ENCODE data around the gene CDC42BPG.

Gene CDC42BPG

GRCh38 chr11:64864473-64865285 lies 20.2 kb upstream of the CDC42BPG start:
- DNase-seq, result no peak

DNA sequence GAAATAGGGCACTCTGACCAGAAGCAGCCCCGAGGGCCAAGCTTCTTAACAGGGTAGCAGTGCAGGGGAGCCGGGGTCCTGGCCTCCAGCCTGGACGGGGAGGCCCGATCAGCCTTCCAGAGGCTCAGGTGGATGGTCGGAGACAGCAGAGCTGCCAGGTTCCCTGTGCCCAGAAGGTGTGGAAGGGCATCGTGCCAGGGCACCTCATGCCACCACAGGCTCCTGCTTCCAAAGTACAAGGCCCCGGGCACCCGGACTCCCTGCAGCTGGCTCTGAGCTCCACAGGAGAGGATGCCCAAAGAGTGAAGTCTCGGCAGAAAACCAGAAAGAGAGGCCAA lies 19.7 kb upstream of the CDC42BPG start:
- no peak for DNase-seq

GRCh38 chr11:64863391-64864060 lies 19.1 kb upstream of the CDC42BPG start:
- DNase-seq, result no peak

GRCh38 chr11:64862987-64863390 lies 18.5 kb upstream of the CDC42BPG start:
- no peak for DNase-seq

DNA sequence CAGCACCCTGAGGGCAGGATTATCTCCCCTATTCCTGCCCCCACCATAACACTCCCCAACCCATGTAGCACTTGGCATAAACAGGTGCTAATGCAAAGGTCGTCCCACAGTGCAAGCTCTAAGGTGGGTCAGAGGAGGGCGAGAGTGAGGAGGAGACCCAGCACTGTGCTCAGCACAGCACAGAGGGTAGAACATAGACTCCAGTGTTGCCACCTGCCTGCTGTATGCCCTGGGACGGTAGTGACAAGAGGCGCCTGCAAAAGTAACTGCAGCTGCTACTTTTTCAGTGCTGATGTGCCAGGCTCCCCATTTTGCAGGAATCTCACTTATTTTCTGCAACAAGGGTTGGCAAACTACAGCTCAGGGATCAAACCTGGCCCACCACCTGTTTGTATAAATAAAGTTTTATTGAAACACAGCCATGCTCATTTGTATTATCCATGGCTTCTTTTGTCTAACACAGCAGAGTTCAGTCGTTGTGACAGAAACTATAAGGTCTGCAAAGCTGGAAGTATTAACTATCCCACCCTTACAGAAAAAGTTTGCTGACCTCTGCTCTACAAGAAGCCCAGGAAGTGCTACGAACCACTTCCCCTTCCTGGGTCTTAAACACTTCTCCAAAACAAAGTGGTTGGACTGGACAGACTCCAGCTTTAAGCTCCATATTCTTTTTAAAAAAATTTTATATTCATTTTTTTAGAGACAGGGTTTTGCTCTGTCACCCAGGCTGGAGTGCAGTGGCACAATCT lies 16.9 kb upstream of the CDC42BPG start:
- DNase-seq, result peak; percentile 93

DNA sequence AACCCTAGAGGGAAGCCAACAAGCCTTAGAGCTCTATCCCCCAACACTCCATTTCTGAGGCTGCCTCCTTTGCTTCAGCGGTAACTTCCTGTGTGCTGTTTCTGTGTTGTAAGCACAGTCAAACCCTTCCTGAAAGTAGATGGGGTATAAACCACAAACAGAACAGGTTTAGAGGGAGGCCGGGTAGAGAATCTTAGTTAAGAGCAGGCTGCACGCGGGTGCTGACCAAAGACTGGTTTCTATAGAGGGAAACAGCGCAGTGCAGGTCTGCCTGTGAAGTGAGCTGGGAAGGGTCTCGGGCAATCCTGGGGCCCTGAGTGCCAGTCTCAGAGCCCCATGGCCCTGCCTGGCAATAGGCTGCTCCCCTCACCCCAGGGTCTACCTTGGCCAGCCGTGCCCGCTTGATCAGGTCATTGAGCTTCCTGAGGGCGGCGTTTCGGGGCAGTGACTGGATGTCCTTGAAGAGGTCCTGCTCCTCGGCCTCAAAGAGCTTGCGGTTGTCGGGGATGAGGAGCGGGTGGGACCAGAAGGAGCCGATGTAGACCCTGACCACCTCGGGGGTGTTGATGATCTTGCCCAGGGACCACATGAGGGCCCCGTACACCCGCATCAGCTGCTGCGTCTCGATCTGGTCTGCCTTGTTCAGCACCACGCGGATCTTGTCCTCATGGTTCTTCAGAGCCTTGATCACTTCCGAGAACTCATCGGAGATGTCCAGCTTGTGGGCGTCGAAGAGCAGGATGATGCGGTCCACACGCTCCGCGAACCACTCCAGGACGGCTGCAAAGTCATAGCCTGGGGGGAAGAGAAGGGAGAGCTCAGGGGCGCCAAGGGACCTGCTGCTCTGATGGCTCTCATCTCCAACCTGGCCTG lies 15.3 kb upstream of the CDC42BPG start:
- peak; percentile 93 for DNase-seq

GRCh38 chr11:64858467-64859263 lies 14.2 kb upstream of the CDC42BPG start:
- DNase-seq, result peak; percentile 37

- no peak for DNase-seq
Observed at GRCh38 chr11:64857485-64857884, 13.0 kb upstream of the CDC42BPG start.

DNA sequence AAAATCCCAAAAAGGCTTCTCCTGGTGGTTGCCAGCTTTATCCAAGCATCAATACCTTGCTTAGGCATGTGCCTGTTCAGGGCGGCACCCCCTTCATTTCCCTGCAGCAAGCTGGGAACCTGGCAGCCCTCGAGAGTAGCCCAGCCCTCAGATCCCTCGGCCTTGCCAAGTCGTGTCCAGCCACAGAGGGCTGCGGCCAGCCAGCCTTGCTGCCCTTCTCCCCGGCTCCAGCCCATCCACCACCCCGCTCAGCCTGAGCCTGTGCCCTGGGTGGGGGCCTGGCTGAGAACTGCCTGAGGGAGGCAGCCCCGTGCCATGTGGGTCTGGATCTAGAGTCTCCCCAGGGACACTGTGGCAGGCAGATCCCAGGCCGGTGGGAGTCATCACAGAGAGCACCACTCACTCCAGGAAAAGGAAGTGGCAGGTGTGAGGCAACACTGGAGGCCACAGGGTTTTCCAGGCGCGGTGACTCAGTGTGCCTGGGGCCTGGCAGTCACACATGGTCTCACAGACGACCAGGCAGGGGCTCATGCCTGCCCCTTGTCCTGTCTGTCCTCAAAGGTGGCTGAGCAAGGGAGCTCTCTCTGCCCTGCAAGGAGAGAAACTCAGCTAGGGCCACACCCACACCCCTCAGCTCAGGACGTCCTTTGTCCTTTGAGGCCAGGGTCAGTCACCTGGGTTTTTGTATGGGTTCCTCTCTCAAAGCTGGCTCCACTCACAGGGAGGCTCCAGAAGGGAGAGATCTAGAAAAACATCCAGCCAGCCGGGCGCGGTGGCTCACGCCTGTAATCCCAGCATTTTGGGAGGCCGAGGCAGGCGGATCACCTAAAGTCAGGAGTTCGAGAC lies 12.2 kb upstream of the CDC42BPG start:
- peak; percentile 91 for DNase-seq

GRCh38 chr11:64855596-64856304 lies 11.3 kb upstream of the CDC42BPG start:
- DNase-seq, result no peak

- no peak for DNase-seq
Observed at GRCh38 chr11:64854534-64855502, 10.4 kb upstream of the CDC42BPG start.

- no peak for DNase-seq
Observed at GRCh38 chr11:64854157-64854533, 9.7 kb upstream of the CDC42BPG start.

GRCh38 chr11:64853709-64854108 lies 9.3 kb upstream of the CDC42BPG start:
- DNase-seq, result no peak

GRCh38 chr11:64852804-64853509 lies 8.5 kb upstream of the CDC42BPG start:
- no peak for DNase-seq

DNA sequence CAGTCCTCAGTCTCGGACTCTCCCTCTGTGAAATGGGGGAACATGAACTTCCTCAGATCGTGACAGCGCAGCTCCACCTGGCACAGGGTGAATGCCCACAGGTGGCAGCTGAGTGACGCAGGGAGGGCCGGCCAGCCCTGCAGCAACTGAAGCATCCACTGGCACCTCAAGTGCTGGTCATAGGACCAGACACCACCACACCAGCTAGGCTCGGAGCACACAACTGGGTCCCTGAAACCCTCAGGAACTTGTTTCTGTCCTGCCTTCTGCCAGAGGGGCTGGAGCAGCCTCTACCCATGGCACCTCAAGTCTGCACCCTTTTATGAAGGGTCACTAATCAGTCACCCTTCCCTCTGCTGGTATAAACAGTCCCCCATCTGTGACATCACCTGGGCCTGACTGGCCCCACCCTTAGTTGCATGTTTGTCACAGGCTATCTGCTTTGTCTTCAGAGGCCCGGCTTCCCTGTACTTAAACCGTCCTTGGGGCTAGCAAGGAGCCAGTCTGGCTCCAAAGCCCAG lies 7.4 kb upstream of the CDC42BPG start:
- DNase-seq, result no peak

- no peak for DNase-seq
Observed at GRCh38 chr11:64850979-64851567, 6.6 kb upstream of the CDC42BPG start.

GRCh38 chr11:64849598-64850356 lies 5.3 kb upstream of the CDC42BPG start:
- DNase-seq, result no peak
